ENCODE data around the gene TTC9B.
"Not testable (repeated sequence)": the region's sequence is repeated elsewhere in the genome, so short reads cannot be mapped to it uniquely, and the experiment has no call there.

The TTC9B gene

GRCh38 chr19:40214936-40215335 lies 3.2 kb downstream of the TTC9B start:
- no peak for DNase-seq (ENCODE audit: low read depth)

- DNase-seq (ENCODE audit: low read depth), result no peak
Observed at GRCh38 chr19:40213882-40214570, 4.2 kb downstream of the TTC9B start.

- DNase-seq (ENCODE audit: low read depth), result no peak
Observed at GRCh38 chr19:40213251-40213829, 4.8 kb downstream of the TTC9B start.

DNA sequence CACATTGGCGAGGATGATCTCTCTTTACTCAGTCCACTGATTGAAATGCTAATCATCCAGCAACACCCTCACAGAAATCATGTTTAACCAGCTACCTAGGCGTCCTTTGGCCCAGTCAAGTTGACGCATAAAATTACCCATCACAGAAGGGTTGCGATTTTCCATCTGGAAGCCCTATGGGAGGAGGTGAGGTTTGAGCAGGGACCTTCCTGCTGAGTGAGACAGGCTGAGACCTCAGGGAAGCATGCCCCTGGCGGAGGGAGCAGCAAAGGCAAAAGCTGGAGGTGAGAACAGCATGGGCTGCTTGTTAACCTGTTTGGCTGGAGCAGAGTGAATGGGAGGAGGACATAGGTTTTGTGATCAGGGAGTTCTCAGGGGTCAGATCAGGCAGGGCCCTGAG lies 7.3 kb downstream of the TTC9B start:
- no peak for DNase-seq (ENCODE audit: low read depth)

- no peak for DNase-seq (ENCODE audit: low read depth)
Observed at GRCh38 chr19:40208602-40209001, 9.6 kb downstream of the TTC9B start.

- no peak for DNase-seq (ENCODE audit: low read depth)
Observed at GRCh38 chr19:40205760-40206159, 12.4 kb downstream of the TTC9B start.

DNA sequence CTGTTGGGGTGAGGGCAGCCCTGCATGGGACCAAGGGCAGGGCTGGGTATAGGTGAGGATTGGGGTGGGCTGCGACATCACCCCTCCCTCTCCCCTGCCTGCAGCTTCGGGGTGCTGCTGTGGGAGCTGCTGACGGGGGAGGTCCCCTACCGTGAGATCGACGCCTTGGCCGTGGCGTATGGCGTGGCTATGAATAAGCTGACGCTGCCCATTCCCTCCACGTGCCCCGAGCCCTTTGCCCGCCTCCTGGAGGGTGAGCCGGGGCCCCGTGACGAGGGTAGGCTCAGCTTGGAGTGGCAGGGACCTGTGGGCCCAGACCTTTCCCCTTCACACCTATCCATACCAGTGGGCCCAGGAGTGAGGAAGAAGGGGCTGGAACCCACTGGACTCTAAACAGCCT lies 13.8 kb downstream of the TTC9B start:
- DNase-seq (ENCODE audit: low read depth), result no peak

DNA sequence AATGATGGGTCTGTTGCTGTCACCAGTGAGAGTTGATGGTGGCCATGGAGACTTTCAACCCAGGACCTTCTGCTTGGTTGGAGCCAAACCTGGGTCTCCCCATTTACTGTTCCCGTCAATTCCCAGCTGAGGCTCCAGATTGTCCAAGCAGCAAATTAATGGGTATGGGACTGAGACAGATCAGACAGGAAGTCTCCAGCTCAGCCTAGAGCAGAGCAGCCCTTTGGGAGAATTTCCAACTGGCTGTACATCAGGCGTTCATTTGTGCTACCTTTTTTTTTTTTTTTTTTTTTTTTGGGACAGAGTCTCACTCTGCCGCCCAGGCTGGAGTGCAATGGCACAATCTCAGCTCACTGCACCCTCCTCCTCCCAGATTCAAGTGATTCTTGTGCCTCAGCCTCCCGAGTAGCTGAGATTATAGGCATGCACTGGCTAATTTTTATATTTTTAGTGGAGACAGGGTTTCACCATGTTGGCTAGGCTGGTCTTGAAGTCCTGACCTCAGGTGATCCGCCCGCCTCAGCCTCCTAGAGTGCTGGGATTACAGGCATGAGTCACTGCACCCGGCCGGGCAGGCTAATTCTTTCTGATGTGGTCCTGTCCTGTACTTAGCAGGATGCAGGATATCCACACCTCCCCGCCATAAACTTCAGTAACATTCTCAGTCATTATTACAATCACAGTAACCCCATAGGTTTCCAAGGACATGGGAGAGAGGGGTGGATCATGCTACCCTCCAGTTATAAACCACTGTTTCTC lies 17.7 kb downstream of the TTC9B start:
- DNase-seq (ENCODE audit: low read depth), result no peak

- DNase-seq (ENCODE audit: low read depth), result no peak
Observed at GRCh38 chr19:40198272-40198990, 19.8 kb downstream of the TTC9B start.

- no peak for DNase-seq (ENCODE audit: low read depth)
Observed at GRCh38 chr19:40193587-40193849, 24.7 kb downstream of the TTC9B start.

DNA sequence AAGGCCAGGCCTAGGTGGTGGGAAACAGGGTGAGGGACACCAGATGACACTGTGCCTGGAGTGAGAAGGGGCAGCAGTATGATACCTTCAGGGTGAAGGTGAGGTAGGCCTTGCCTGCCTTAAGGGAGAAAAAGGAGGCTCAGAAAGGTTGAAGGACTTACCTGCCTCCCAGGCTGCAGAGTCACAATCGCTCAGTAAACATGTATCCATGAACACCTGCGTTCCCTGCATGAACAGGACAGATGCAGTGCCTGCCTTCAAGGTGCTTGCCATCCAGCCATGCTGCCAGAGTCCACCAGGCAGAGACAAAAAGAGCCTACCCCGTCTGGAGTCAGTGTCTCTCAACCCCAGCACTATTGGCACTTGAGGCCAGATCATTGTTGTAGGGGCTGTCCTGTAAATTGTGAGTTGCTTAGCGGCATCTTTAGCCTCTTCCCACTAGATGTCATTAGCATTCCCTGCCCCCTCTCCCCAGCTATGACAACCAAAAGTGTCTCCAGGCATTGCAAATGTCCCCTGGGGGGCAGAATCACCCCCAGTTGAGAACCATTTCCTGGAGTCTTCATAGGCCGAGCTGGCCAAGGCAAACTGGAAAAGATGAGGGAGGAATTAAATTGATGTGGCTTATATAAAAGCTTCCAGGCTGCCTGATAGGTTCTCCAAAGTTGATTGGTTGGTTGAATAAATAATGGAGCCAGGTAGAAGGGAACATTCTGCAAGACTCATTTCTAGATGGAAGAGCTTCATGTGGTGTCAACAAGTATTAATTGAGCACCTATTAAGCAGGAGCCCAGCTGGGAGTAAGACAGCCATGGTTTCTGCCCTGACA lies 25.2 kb downstream of the TTC9B start:
- no peak for DNase-seq (ENCODE audit: low read depth)

- peak; percentile 59 for DNase-seq (ENCODE audit: low read depth)
Observed at GRCh38 chr19:40191836-40192646, 26.1 kb downstream of the TTC9B start.

DNA sequence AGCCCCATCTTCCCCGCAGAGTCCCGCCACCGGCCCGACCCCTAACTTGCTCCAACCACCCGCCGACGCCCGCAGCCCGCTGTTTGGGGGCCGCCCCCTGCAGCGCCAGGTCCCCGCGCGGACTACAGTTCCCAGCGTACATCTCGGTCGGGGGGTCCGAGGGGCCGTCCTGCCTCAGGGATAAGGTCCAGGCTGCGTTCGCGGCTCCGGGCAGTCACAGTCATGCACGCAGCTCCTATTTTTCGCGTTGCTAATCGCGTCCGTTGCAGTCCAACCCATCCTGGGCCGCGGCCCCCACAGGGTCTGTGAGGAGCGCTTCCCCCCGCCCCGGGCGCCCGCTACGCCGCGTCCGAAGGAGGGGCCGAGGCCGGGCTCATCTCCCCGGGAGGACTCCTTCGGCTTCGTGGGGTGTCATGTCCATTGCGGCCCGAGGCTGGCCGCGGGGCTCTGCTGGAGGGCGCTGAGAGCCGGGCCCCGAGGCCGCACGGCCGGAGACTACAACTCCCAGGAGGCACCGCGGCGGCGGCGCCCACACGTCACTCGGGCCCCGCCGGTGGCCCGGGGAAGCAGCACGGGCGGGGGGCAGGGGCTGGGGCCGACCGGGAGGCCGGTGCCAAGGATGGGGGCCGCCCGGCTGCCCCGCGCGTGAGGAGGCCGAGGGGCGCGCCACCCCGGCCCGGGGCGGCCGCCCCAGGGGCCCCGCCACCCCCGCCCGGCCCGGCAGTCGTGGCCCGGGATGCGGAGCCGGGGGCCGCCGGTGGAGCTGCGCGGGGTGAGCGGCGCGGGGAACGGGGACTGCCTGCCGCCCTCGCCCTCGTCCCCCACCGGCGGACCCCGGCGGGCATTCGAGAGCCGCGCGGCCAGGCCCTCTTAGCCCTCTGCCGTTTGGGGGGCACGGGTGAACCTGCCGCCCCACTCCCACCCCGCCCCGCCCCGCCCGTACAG lies 27.0 kb downstream of the TTC9B start, which contains the start of gene MAP3K10:
TSS of gene MAP3K10 (plus strand) at position 536 of the 945 bp plus-strand sequence. CDS start 606 bp downstream, outside the sequence.
- DNase-seq (ENCODE audit: low read depth), result no peak

DNA sequence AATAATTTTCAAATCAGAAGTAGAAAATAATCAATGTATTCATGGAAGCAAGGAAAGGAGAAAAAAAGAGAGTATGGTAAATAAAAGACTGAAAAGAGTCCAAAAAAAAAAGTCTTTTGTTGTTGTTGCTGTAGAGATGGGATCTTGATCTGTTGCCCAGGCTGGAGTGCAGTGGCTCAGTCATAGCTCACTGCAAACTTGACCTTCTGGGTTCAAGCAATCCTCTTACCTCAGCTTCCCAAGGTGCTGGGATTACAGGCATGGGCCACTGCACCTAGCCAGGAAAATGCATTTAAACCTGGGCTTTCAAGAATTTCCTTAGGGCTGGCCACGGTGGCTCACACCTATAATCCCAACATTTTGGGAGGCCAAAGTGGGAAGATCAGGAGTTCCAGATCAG lies 33.9 kb downstream of the TTC9B start:
- DNase-seq (ENCODE audit: low read depth), result no peak

GRCh38 chr19:40178756-40179155 lies 39.4 kb downstream of the TTC9B start:
- DNase-seq (ENCODE audit: low read depth), result no peak

- no peak for DNase-seq (ENCODE audit: low read depth)
Observed at GRCh38 chr19:40177286-40178070, 40.7 kb downstream of the TTC9B start.

- no peak for DNase-seq (ENCODE audit: low read depth)
Observed at GRCh38 chr19:40175820-40176219, 42.4 kb downstream of the TTC9B start.

DNA sequence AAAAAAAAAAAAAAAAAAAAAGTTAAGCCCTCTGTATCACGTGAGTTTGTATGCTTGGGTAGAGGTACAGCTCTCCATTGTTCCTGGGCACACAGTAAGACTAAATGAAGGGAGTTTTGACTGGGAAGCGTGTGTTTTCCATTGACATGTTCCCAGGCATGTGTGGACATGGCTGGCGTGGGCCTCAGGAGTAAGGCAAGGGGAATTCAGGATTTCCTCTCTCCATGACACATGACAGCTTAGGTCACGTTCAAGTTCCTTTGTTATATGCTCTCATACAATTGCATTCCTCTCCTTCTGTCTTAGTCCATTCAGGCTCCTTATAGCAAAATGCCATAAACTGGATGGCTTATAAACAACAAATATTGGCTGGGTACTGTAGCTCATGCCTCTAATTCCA lies 44.1 kb downstream of the TTC9B start:
- DNase-seq (ENCODE audit: low read depth), result no peak

- not testable (repeated sequence) for DNase-seq (ENCODE audit: low read depth)
Observed at GRCh38 chr19:40171293-40171692, 46.9 kb downstream of the TTC9B start.
